Fibroblast of mammary gland (primary cell): ENCODE measurements around the gene FAM168B.

Source experiments
- DNase-seq: peaks from one replicate; pipeline ENCODE4 v3.0.0-alpha.2; 2010; ENCODE audit warnings: low read depth
- H3K4me3 ChIP-seq: 2 replicates; pipeline ENCODE4 v1.5.1; 2011; ENCODE audit warnings: low read depth, mild to moderate bottlenecking, low read length, moderate library complexity; ENCODE audit not compliant: control insufficient read depth
- TF ChIP-seq, protein P1 (sequence below): conservative IDR thresholded peaks from 2 replicates; pipeline ENCODE4 v1.5.1; 2011; ENCODE audit warnings: low read depth, low read length, inconsistent platforms; ENCODE audit not compliant: control insufficient read depth, insufficient read depth

Gene FAM168B, protein sequence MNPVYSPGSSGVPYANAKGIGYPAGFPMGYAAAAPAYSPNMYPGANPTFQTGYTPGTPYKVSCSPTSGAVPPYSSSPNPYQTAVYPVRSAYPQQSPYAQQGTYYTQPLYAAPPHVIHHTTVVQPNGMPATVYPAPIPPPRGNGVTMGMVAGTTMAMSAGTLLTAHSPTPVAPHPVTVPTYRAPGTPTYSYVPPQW

DNA sequence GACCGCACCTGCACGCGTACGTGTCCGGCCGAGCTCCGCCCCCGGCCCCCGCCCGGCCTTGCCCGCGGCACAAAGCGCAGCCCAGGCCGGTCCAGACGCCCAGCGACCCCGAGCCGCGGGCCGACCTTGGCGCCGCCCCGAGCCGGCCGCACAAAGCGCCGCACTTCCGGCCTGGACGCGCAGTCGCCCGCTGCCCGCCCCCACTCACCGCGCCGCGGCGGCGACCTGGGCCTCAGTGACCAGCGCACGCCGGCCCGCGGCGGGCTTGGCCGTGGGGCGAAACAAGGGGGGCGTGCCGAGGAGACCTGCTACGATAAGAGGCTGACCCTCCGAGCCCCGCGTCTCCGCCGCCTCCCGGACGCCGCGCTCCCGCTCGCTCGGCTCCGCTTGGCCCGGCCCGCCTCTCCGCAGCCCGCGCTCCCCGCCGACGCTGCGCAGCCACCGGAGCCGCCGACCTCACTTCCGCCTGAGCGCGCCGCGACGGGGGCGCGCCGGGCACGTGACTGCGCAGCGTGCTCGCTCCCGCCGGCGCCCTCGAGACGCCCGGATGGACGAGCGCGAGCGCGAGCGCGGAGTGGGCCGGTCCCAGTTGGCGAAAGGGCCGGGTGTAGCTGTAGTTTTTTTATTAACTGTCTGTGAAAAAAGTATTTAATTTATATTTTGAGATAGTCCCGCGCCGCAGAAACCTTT, at the start of gene FAM168B:
Gene FAM168B, minus strand, starts transcription at position 455 of the 690 bp plus-strand sequence. CDS start 10,814 bp downstream, outside the sequence.
- peak; percentile 84 for DNase-seq
- TF ChIP-seq, protein P1, sequence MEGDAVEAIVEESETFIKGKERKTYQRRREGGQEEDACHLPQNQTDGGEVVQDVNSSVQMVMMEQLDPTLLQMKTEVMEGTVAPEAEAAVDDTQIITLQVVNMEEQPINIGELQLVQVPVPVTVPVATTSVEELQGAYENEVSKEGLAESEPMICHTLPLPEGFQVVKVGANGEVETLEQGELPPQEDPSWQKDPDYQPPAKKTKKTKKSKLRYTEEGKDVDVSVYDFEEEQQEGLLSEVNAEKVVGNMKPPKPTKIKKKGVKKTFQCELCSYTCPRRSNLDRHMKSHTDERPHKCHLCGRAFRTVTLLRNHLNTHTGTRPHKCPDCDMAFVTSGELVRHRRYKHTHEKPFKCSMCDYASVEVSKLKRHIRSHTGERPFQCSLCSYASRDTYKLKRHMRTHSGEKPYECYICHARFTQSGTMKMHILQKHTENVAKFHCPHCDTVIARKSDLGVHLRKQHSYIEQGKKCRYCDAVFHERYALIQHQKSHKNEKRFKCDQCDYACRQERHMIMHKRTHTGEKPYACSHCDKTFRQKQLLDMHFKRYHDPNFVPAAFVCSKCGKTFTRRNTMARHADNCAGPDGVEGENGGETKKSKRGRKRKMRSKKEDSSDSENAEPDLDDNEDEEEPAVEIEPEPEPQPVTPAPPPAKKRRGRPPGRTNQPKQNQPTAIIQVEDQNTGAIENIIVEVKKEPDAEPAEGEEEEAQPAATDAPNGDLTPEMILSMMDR: no peak
- H3K4me3 ChIP-seq: peak within 1 kb of the TSS; percentile 82

DNA sequence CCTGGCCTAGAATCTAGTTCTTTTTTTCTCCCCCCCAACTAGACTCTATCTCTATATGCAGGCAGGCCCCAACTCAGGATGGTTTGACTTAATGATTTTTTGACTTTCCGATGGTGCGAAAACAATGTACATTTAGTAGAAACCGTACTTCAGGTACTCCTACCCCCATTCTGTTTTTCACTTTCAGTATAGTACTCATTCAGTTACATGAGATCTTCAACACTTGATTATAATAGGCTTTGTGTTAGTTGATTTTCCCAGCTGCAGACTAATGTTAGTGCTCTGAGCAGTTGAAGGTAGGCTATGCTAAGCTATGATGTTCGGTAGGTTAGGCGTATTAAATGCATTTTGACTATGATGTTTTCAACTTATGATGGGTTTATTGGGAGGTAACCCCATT, 49.6 kb upstream of the FAM168B start:
- TF ChIP-seq, protein P1: no peak
- no peak for DNase-seq

GRCh38 chr2:131140581-131140980, 47.3 kb upstream of the FAM168B start:
- no peak overlapping the region for H3K4me3 ChIP-seq
- no peak for DNase-seq
- TF ChIP-seq, protein P1: no peak

More for the DNA sequence above, 49.6 kb upstream of the FAM168B start:
- H3K4me3 ChIP-seq: no peak overlapping the region

GRCh38 chr2:131132729-131133128, 39.5 kb upstream of the FAM168B start:
- no peak overlapping the region for H3K4me3 ChIP-seq
- no peak for DNase-seq
- TF ChIP-seq, protein P1: no peak

DNA sequence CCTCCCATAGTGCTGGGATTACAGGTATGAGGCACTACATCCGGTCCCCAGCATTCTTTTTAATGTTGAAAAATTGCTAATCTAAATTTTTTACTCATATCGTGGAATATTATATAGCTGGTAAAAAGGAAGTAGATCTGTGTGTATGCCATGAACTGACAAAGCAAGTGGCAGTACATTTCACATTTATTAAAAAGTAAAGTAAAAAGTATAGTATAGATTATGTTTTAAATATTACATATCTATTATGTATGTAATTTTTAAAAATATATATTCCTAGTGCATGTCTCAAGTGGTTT, 37.0 kb upstream of the FAM168B start:
- no peak overlapping the region for H3K4me3 ChIP-seq
- TF ChIP-seq, protein P1: no peak
- DNase-seq: no peak

DNA sequence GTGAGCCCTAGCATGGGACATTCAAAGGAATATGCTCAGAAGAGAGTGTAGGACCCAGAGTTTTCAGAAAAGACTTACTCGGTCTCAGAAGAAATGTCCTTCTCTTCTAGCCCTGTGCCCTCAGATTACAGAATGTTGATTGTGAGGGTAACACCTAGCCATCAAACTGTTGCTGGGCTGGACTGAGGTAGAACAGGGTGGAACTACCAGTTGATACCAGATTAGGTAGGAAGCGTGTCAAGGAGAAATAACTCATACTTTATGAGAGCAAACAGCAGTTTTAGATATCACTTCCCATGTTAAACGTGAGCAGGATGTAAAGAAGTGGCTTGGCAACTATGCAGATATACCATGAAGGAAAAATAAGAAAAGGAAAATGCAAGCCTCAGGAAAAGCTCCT, 34.7 kb upstream of the FAM168B start:
- no peak overlapping the region for H3K4me3 ChIP-seq
- TF ChIP-seq, protein P1: no peak
- DNase-seq: no peak
